ENCODE data around the gene ST8SIA3. TPM values are rescaled to one million over a fixed set of nuclear protein-coding genes. Genes with fewer than 3 reads are reported as not detected.

Gene ST8SIA3
- total RNA-seq, 1 donor from 2014 or later, result not detected

- H3K27me3 Mint-ChIP-seq, result peaks cover 26% of the 10 kb centered on the region
- ChIA-PET POLR2A (no interaction called here), CTCF (no interaction called here)
- H3K4me1 Mint-ChIP-seq, result no peaks in the 10 kb centered on the region
- no peaks in the 10 kb centered on the region for H3K9me3 Mint-ChIP-seq
- intact Hi-C loops (cut with micrococcal nuclease), result no loop called here
- DNase-seq (no peak), ATAC-seq (ENCODE audit: low read depth) (no peak)
- no peaks in the 10 kb centered on the region for H3K36me3 Mint-ChIP-seq (ENCODE audit: low read depth)
- no peak for TF ChIP-seq CTCF (IDR thresholded peaks at IDR 0.05)
- H3K4me3 Mint-ChIP-seq, result no peak overlapping the region
- H3K27ac Mint-ChIP-seq, result no peak overlapping the region
Observed at GRCh38 chr18:57362714-57363113, 10.4 kb downstream of the ST8SIA3 start.

GRCh38 chr18:57364460-57364859 lies 12.1 kb downstream of the ST8SIA3 start:
- CTCF ChIA-PET, result no interaction called here
- intact Hi-C loops (cut with micrococcal nuclease), result no loop called here

GRCh38 chr18:57366528-57367081 lies 14.2 kb downstream of the ST8SIA3 start:
- no peak overlapping the region for H3K27ac Mint-ChIP-seq
- peaks cover 18% of the 10 kb centered on the region for H3K27me3 Mint-ChIP-seq
- intact Hi-C loops (cut with micrococcal nuclease), result no loop called here
- TF ChIP-seq CTCF (IDR thresholded peaks at IDR 0.05), result no peak
- no peaks in the 10 kb centered on the region for H3K4me1 Mint-ChIP-seq
- H3K4me3 Mint-ChIP-seq, result no peak overlapping the region
- ChIA-PET POLR2A (no interaction called here), CTCF (no interaction called here)
- no peaks in the 10 kb centered on the region for H3K9me3 Mint-ChIP-seq
- DNase-seq, result no peak
- no peak for ATAC-seq (ENCODE audit: low read depth)
- no peaks in the 10 kb centered on the region for H3K36me3 Mint-ChIP-seq (ENCODE audit: low read depth)

More at GRCh38 chr18:57364460-57364859, 12.1 kb downstream of the ST8SIA3 start:
- no peaks in the 10 kb centered on the region for H3K36me3 Mint-ChIP-seq (ENCODE audit: low read depth)
- H3K27me3 Mint-ChIP-seq, result peaks cover 25% of the 10 kb centered on the region
- POLR2A ChIA-PET, result no interaction called here
- H3K4me3 Mint-ChIP-seq, result no peak overlapping the region
- H3K9me3 Mint-ChIP-seq, result no peaks in the 10 kb centered on the region
- TF ChIP-seq CTCF (IDR thresholded peaks at IDR 0.05), result no peak
- ATAC-seq (ENCODE audit: low read depth), result no peak
- DNase-seq, result no peak
- no peaks in the 10 kb centered on the region for H3K4me1 Mint-ChIP-seq
- H3K27ac Mint-ChIP-seq, result no peak overlapping the region

GRCh38 chr18:57372444-57372843 lies 20.1 kb downstream of the ST8SIA3 start:
- no peaks in the 10 kb centered on the region for H3K9me3 Mint-ChIP-seq
- no peaks in the 10 kb centered on the region for H3K36me3 Mint-ChIP-seq (ENCODE audit: low read depth)
- intact Hi-C loops (cut with micrococcal nuclease), result no loop called here
- POLR2A ChIA-PET, result no interaction called here
- no peak for TF ChIP-seq CTCF (IDR thresholded peaks at IDR 0.05)
- no peak overlapping the region for H3K4me3 Mint-ChIP-seq
- H3K27me3 Mint-ChIP-seq, result peaks cover 11% of the 10 kb centered on the region
- CTCF ChIA-PET, result no interaction called here
- DNase-seq, result no peak
- ATAC-seq (ENCODE audit: low read depth), result no peak
- H3K4me1 Mint-ChIP-seq, result no peaks in the 10 kb centered on the region
- no peak overlapping the region for H3K27ac Mint-ChIP-seq

GRCh38 chr18:57373017-57373416 lies 20.7 kb downstream of the ST8SIA3 start:
- ATAC-seq (ENCODE audit: low read depth) (no peak), DNase-seq (no peak)
- H3K27ac Mint-ChIP-seq, result no peak overlapping the region
- no peak overlapping the region for H3K4me3 Mint-ChIP-seq
- H3K36me3 Mint-ChIP-seq (ENCODE audit: low read depth), result no peaks in the 10 kb centered on the region
- CTCF ChIA-PET, result no interaction called here
- no peaks in the 10 kb centered on the region for H3K9me3 Mint-ChIP-seq
- POLR2A ChIA-PET, result no interaction called here
- intact Hi-C loops (cut with micrococcal nuclease), result no loop called here
- no peak for TF ChIP-seq CTCF (IDR thresholded peaks at IDR 0.05)
- H3K4me1 Mint-ChIP-seq, result no peaks in the 10 kb centered on the region
- H3K27me3 Mint-ChIP-seq, result peaks cover 13% of the 10 kb centered on the region

All from activated B cell treated with CpG ODN at 0.5 μM for 24 hours (primary cell).